K562 (cell line): ENCODE results near the gene GLMP. TPM values are rescaled to one million over a fixed set of nuclear protein-coding genes. Genes with fewer than 3 reads are reported as not detected.

Experiments used
- ATF7 ChIP-seq: fragments of 450-650 bp; IDR thresholded peaks from 2 replicates; pipeline ENCODE4 v1.7.1; 2014; ENCODE audit warnings: mild to moderate bottlenecking, moderate library complexity
- BRD4 ChIP-seq: fragments of 200-600 bp; sonication (generic); IDR thresholded peaks from 2 replicates; pipeline ENCODE4 v1.6.1; 2017; ENCODE audit warnings: inconsistent platforms
- CBX3 ChIP-seq, 2 experiments: IDR thresholded peaks; 1 replicate in 1 of 2; 2 replicates in 1 of 2; pipeline ENCODE4 v1.6.1; 2012; ENCODE audit warnings: inconsistent platforms in 2 of 2, low read length in 2 of 2, borderline replicate concordance in 1 of 2, control low read depth in 1 of 2
- HNRNPH1 ChIP-seq: fragments of 200-400 bp; formaldehyde crosslinking; optimal IDR thresholded peaks from 2 replicates; pipeline ENCODE3; 2017; ENCODE audit warnings: low read depth, mild to moderate bottlenecking, low read length, moderate library complexity
- NCOA4 ChIP-seq: fragments of 450-650 bp; IDR thresholded peaks from 2 replicates; pipeline ENCODE4 v1.6.1; 2018; ENCODE audit warnings: mild to moderate bottlenecking; ENCODE audit not compliant: partially characterized antibody
- NR3C1 ChIP-seq: sonication (generic); formaldehyde crosslinking; IDR thresholded peaks from 2 replicates; pipeline ENCODE4 v1.8.1; 2022; ENCODE audit warnings: missing genetic modification reagents
- POLR2AphosphoS2 ChIP-seq: IDR thresholded peaks from 2 replicates; pipeline ENCODE4 v1.6.1; 2012; ENCODE audit warnings: low read length, improper control_type of control experiment
- POLR2AphosphoS5 ChIP-seq: IDR thresholded peaks from 2 replicates; pipeline ENCODE4 v1.6.1; 2011; ENCODE audit warnings: mild to moderate bottlenecking, low read depth, low read length, moderate library complexity; ENCODE audit not compliant: control insufficient read depth, insufficient read depth
- TRIM24 ChIP-seq, 2 experiments: fragments of 450-650 bp; IDR thresholded peaks; 2 replicates each; pipeline ENCODE4 v1.6.1; 2016
- WHSC1 ChIP-seq: IDR thresholded peaks from one replicate; pipeline ENCODE4 v1.6.1; 2012; ENCODE audit warnings: low read length, control low read depth, inconsistent platforms
- YY1 ChIP-seq, 3 experiments: IDR thresholded peaks; 2 replicates each; pipeline ENCODE4 v1.6.1; 2011; ENCODE audit warnings: low read length in 2 of 3, mild to moderate bottlenecking in 2 of 3, moderate library complexity in 2 of 3, borderline replicate concordance in 1 of 3, control low read depth in 1 of 3, low read depth in 1 of 3; ENCODE audit not compliant: insufficient read depth in 3 of 3, insufficient replicate concordance in 2 of 3, control insufficient read depth in 1 of 3, insufficient read length in 1 of 3; ENCODE audit errors: extremely low read depth in 1 of 3
- ZSCAN29 ChIP-seq: fragments of 450-650 bp; IDR thresholded peaks from 2 replicates; pipeline ENCODE4 v1.6.1; 2017
- polyA plus RNA-seq, 8 experiments: library from polyadenylated mRNA; depleted of rRNA in 4 of 8; stranded (reverse) in 5 of 8; unstranded in 3 of 8; fragments of >200 nt; fragmentation: Nextera tagmentation in 2 of 8; fragmentation: Illumina TruSeq in 1 of 8; extraction: Ambion mirVana in 2 of 8; extraction: Trizol in 1 of 8; gene quantifications; 2 replicates each; pipeline versions ENCODE4 v1.2.1 to v1.2.3, GENCODE V29; 2011 to 2014; ENCODE audit warnings: inconsistent platforms in 1 of 8, missing spikeins in 1 of 8
- total RNA-seq, 7 experiments: library from RNA; depleted of rRNA in 6 of 7; stranded (reverse); fragments of >200 nt in 6 of 7; fragmentation: Illumina TruSeq in 2 of 7; extraction: Trizol in 2 of 7; gene quantifications; 2 replicates each; pipeline versions ENCODE4 v1.2.1 to v1.2.3, GENCODE V29; 2011 to 2021; ENCODE audit warnings: low replicate concordance in 1 of 7
- TF ChIP-seq, protein P1 (sequence below): fragments of 450-650 bp; IDR thresholded peaks from 2 replicates; pipeline ENCODE4 v1.6.1; 2016; ENCODE audit warnings: borderline replicate concordance
- TF ChIP-seq, protein P2 (sequence below), 2 experiments: fragments of 450-650 bp in 1 of 2; IDR thresholded peaks; 2 replicates each; pipeline ENCODE4 v1.6.1; 2011 to 2017; ENCODE audit warnings: low read depth in 2 of 2, antibody characterized with exemption in 1 of 2, borderline replicate concordance in 1 of 2, low read length in 1 of 2, mild to moderate bottlenecking in 1 of 2, mixed read lengths in 1 of 2; ENCODE audit not compliant: control insufficient read depth in 1 of 2
- TF ChIP-seq, protein P3 (sequence below), 2 experiments: IDR thresholded peaks; 2 replicates each; pipeline ENCODE4 v1.6.1; 2011; ENCODE audit warnings: borderline replicate concordance in 1 of 2, control low read depth in 1 of 2, low read depth in 1 of 2, low read length in 1 of 2, mild to moderate bottlenecking in 1 of 2, mixed read lengths in 1 of 2, moderate library complexity in 1 of 2; ENCODE audit not compliant: insufficient read depth in 1 of 2, insufficient read length in 1 of 2, poor library complexity in 1 of 2, severe bottlenecking in 1 of 2; ENCODE audit errors: extremely low read depth in 1 of 2
- TF ChIP-seq, protein P4 (sequence below): sonication (generic); formaldehyde crosslinking; IDR thresholded peaks from 2 replicates; pipeline ENCODE4 v1.8.0; 2022; ENCODE audit warnings: mild to moderate bottlenecking, low read depth, missing genetic modification reagents
- TF ChIP-seq, protein P5 (sequence below): sonication (generic); formaldehyde crosslinking; IDR thresholded peaks from 2 replicates; pipeline ENCODE4 v1.8.0; 2023; ENCODE audit warnings: mild to moderate bottlenecking, missing genetic modification reagents

GLMP gene
- total and polyA plus RNA-seq, 9 of the 15 experiments (the other 6 are each of a cell fraction or from before 2014, with no cell fraction given): 8.3 to 28.2 (median 22.4) TPM

DNA sequence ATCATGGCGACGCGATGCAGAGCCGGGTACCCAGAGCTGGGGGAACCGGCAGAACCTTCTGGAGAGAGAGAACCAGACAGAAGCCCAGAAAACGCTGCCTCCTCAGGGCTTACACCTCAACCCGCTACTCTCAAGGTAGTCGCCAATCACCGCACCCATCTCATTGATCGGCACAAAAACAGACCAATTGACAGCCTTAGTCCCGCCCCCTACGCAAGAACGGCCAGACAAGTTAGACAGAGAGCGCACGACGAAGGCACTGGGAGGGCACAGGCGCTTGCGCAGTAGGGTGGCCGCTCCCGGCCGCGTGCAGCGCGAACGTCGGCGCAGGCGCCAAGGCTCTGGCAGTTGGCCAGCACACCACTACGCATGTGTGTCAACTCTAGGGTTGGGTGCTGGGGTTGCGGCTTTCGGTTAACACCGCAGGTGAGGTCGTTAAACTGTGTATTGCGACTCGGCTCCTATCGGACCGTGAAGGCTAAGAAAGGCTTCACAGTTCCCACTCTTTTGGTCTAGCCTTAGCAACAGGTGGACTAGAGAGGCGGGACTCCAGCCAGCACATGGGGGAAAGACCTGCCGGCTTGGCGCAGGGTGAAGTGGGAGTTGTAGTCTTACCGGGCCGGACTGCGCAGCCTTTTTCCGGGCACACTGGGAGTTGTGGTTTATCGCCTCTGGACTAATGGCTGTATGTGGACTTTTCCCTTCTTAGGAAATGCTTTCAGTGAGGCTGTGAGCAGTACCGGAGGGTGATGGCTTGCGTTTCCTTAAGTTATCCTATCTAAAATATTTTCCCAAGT lies 42.9 kb upstream of the GLMP start, which contains the start of the genes CCT3 and TSACC (continued):
- no peak for TF ChIP-seq HNRNPH1
- TF ChIP-seq NCOA4: no peak
- TF ChIP-seq, protein P1, sequence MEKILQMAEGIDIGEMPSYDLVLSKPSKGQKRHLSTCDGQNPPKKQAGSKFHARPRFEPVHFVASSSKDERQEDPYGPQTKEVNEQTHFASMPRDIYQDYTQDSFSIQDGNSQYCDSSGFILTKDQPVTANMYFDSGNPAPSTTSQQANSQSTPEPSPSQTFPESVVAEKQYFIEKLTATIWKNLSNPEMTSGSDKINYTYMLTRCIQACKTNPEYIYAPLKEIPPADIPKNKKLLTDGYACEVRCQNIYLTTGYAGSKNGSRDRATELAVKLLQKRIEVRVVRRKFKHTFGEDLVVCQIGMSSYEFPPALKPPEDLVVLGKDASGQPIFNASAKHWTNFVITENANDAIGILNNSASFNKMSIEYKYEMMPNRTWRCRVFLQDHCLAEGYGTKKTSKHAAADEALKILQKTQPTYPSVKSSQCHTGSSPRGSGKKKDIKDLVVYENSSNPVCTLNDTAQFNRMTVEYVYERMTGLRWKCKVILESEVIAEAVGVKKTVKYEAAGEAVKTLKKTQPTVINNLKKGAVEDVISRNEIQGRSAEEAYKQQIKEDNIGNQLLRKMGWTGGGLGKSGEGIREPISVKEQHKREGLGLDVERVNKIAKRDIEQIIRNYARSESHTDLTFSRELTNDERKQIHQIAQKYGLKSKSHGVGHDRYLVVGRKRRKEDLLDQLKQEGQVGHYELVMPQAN: peak; percentile 94
- TF ChIP-seq, protein P2, sequence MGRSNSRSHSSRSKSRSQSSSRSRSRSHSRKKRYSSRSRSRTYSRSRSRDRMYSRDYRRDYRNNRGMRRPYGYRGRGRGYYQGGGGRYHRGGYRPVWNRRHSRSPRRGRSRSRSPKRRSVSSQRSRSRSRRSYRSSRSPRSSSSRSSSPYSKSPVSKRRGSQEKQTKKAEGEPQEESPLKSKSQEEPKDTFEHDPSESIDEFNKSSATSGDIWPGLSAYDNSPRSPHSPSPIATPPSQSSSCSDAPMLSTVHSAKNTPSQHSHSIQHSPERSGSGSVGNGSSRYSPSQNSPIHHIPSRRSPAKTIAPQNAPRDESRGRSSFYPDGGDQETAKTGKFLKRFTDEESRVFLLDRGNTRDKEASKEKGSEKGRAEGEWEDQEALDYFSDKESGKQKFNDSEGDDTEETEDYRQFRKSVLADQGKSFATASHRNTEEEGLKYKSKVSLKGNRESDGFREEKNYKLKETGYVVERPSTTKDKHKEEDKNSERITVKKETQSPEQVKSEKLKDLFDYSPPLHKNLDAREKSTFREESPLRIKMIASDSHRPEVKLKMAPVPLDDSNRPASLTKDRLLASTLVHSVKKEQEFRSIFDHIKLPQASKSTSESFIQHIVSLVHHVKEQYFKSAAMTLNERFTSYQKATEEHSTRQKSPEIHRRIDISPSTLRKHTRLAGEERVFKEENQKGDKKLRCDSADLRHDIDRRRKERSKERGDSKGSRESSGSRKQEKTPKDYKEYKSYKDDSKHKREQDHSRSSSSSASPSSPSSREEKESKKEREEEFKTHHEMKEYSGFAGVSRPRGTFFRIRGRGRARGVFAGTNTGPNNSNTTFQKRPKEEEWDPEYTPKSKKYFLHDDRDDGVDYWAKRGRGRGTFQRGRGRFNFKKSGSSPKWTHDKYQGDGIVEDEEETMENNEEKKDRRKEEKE (IDR thresholded peaks at IDR 0.05; ENCODE audit: borderline replicate concordance in 1 of 2, control insufficient read depth in 1 of 2, low read depth in 2 of 2, low read length in 1 of 2): no peak
- TF ChIP-seq WHSC1: no peak
- TF ChIP-seq, protein P3, sequence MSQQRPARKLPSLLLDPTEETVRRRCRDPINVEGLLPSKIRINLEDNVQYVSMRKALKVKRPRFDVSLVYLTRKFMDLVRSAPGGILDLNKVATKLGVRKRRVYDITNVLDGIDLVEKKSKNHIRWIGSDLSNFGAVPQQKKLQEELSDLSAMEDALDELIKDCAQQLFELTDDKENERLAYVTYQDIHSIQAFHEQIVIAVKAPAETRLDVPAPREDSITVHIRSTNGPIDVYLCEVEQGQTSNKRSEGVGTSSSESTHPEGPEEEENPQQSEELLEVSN (IDR thresholded peaks at IDR 0.05; ENCODE audit: borderline replicate concordance in 1 of 2, extremely low read depth in 1 of 2, insufficient read depth in 1 of 2, insufficient read length in 1 of 2, low read depth in 1 of 2, low read length in 1 of 2, poor library complexity in 1 of 2, severe bottlenecking in 1 of 2): peak; percentile 74 to 75
- TF ChIP-seq BRD4: no peak
- no peak for TF ChIP-seq POLR2AphosphoS2
- TF ChIP-seq, protein P4, sequence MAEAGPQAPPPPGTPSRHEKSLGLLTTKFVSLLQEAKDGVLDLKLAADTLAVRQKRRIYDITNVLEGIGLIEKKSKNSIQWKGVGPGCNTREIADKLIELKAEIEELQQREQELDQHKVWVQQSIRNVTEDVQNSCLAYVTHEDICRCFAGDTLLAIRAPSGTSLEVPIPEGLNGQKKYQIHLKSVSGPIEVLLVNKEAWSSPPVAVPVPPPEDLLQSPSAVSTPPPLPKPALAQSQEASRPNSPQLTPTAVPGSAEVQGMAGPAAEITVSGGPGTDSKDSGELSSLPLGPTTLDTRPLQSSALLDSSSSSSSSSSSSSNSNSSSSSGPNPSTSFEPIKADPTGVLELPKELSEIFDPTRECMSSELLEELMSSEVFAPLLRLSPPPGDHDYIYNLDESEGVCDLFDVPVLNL (CRISPR knock-in tag): no peak
- TF ChIP-seq ZSCAN29: no peak
- no peak for TF ChIP-seq NR3C1 (CRISPR knock-in tag)
- TF ChIP-seq, protein P5, sequence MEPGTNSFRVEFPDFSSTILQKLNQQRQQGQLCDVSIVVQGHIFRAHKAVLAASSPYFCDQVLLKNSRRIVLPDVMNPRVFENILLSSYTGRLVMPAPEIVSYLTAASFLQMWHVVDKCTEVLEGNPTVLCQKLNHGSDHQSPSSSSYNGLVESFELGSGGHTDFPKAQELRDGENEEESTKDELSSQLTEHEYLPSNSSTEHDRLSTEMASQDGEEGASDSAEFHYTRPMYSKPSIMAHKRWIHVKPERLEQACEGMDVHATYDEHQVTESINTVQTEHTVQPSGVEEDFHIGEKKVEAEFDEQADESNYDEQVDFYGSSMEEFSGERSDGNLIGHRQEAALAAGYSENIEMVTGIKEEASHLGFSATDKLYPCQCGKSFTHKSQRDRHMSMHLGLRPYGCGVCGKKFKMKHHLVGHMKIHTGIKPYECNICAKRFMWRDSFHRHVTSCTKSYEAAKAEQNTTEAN (CRISPR knock-in tag): 0 out of 2 replicates have a peak, but pooled peaks have one; percentile 22
- TF ChIP-seq ATF7: peak; percentile 63
- peak; percentile 54 to 89 (median 82) for TF ChIP-seq YY1 (IDR thresholded peaks at IDR 0.05; ENCODE audit: borderline replicate concordance in 1 of 3, control insufficient read depth in 1 of 3, extremely low read depth in 1 of 3, insufficient read depth in 3 of 3, insufficient read length in 1 of 3, insufficient replicate concordance in 2 of 3, low read depth in 1 of 3, low read length in 2 of 3)
- TF ChIP-seq POLR2AphosphoS5: peak; percentile 86
- peak in 1 of 2 experiments; percentile 13; a peak in 1 of 3 replicates for TF ChIP-seq CBX3 (IDR thresholded peaks at IDR 0.05; ENCODE audit: borderline replicate concordance in 1 of 2, low read length in 2 of 2)
- no peak for TF ChIP-seq TRIM24 (IDR thresholded peaks at IDR 0.05)
